Esophagus muscularis mucosa (tissue), 4 donors: ENCODE measurements around the gene CRYAA. TPM values are rescaled to one million over a fixed set of nuclear protein-coding genes. Genes with fewer than 3 reads are reported as not detected.

Source experiments
- DNase-seq: peaks from one replicate; pipeline ENCODE4 v3.0.0-alpha.2; 2017; ENCODE audit errors: extremely low spot score
- H3K27ac ChIP-seq, 4 donors: fragments of 200-600 bp; sonication (generic); replicated peaks in 1 of 4; 1 replicate in 3 of 4; 2 replicates in 1 of 4; pipeline ENCODE4 v1.5.1; 2016 to 2019; ENCODE audit warnings: mild to moderate bottlenecking in 1 of 4
- H3K27me3 ChIP-seq, 4 donors: fragments of 200-600 bp; sonication (generic); one replicate each; pipeline versions ENCODE4 v1.5.1 to v1.6.0; 2016 to 2019
- H3K36me3 ChIP-seq, 4 donors: fragments of 200-600 bp; sonication (generic); one replicate each; pipeline ENCODE4 v1.5.1; 2016 to 2019
- H3K4me1 ChIP-seq, 4 donors: fragments of 200-600 bp; sonication (generic); one replicate each; pipeline ENCODE4 v1.5.1; 2016 to 2019
- H3K4me3 ChIP-seq, 4 donors: fragments of 200-600 bp; sonication (generic); 1 replicate in 2 of 4; 2 replicates in 2 of 4; pipeline ENCODE4 v1.5.1; 2016 to 2019; ENCODE audit warnings: mild to moderate bottlenecking in 4 of 4, moderate library complexity in 1 of 4
- H3K9me3 ChIP-seq, 4 donors: fragments of 200-600 bp; sonication (generic); 1 replicate in 3 of 4; 2 replicates in 1 of 4; pipeline ENCODE4 v1.5.1; 2016 to 2019
- EP300 ChIP-seq: sonication (generic); formaldehyde crosslinking; IDR thresholded peaks from one replicate; pipeline ENCODE4 v1.6.1; 2017; ENCODE audit warnings: antibody characterized with exemption
- POLR2A ChIP-seq: fragments of 450-650 bp; IDR thresholded peaks from one replicate; pipeline ENCODE4 v1.6.1; 2017; ENCODE audit warnings: antibody characterized with exemption, moderate library complexity, mild to moderate bottlenecking, low read depth
- POLR2AphosphoS5 ChIP-seq, 2 donors: sonication (generic); formaldehyde crosslinking; IDR thresholded peaks; one replicate each; pipeline ENCODE4 v1.6.1; 2017; ENCODE audit warnings: antibody characterized with exemption in 2 of 2
- WGBS: methylation state at CpG from one replicate; pipeline ENCODE4 v1.1.5; 2018; 5-methylcytosine and 5-hydroxymethylcytosine counted together
- intact Hi-C: fragments of 100-400 bp; cut with DNase I; formaldehyde crosslinking; loops from one replicate; pipeline ENCODE4 v1.15.1; 2023
- total RNA-seq, 4 donors: library from RNA; depleted of rRNA; stranded (reverse); fragments of >200 nt; gene quantifications; one replicate each; pipeline versions ENCODE4 v1.1.0 to v1.2.1, GENCODE V29; 2016
- TF ChIP-seq, protein P1 (sequence below), 3 experiments: fragments of 200-600 bp in 2 of 3; fragments of 450-650 bp in 1 of 3; sonication (generic) in 2 of 3; IDR thresholded peaks; one replicate each; pipeline ENCODE4 v1.5.1; 2017 to 2019; ENCODE audit warnings: antibody characterized with exemption in 3 of 3, mild to moderate bottlenecking in 2 of 3, moderate library complexity in 1 of 3

CRYAA gene
- total RNA-seq, 4 donors from 2014 or later: not detected

DNA sequence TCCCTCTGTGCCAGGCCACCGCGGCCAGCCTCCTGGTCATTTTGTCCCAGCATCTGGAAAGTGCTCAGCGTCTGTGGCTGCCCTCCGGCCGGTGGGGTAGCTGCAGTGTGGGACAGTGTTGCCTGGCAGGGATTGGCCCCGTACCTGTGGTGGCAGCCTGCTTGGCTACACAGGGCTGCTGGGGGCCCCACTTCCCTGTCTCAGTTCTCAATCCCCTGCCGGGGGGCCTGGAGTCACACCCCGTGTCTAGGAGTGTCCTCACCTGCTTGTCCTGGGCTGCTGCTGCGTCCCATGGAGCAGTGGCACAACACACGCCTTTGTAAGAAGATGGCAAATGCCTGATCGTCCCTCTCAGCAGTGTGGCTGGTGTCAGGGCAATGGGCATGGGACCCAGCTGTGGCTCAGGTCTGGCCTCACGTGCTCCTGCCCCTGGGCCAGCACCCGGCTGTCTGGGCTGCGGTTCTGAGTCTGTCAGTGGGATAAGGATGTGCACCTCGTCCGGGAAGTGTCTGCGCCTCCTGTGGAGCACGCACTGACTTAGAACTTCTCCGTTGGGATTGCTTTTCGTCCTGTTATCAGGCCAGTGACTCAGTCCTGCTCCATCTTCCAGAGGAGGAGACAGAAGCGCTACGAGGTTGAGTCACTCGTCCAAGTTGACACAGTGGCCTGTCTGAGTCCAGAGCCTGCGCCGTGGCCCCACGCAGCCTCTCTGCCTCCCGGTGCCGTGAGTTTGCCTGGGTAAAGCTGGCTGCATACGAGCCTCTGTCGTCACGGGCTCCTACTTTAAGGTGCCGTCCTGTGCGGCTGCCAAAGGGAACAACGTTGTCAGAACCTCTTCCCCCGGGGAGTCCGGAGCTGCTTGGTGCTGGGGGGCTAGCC lies 41.0 kb downstream of the CRYAA start:
- TF ChIP-seq POLR2AphosphoS5 (IDR thresholded peaks at IDR 0.05) (no peak), EP300 (no peak), POLR2A (no peak)
- TF ChIP-seq, protein P1, sequence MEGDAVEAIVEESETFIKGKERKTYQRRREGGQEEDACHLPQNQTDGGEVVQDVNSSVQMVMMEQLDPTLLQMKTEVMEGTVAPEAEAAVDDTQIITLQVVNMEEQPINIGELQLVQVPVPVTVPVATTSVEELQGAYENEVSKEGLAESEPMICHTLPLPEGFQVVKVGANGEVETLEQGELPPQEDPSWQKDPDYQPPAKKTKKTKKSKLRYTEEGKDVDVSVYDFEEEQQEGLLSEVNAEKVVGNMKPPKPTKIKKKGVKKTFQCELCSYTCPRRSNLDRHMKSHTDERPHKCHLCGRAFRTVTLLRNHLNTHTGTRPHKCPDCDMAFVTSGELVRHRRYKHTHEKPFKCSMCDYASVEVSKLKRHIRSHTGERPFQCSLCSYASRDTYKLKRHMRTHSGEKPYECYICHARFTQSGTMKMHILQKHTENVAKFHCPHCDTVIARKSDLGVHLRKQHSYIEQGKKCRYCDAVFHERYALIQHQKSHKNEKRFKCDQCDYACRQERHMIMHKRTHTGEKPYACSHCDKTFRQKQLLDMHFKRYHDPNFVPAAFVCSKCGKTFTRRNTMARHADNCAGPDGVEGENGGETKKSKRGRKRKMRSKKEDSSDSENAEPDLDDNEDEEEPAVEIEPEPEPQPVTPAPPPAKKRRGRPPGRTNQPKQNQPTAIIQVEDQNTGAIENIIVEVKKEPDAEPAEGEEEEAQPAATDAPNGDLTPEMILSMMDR (IDR thresholded peaks at IDR 0.05): no peak
- peaks cover 0 to 33% (median 0%) of the 10 kb centered on the region in 4 donors for H3K27me3 ChIP-seq
- no peak overlapping the region for H3K27ac ChIP-seq
- H3K4me1 ChIP-seq: peaks cover 0 to 13% (median 7%) of the 10 kb centered on the region in 4 donors
- WGBS: 84% methylated on average over 6 of the region's 36 CpGs
- H3K9me3 ChIP-seq: no peaks in the 10 kb centered on the region
- intact Hi-C loops: no loop called here
- H3K36me3 ChIP-seq: no peaks in the 10 kb centered on the region
- H3K4me3 ChIP-seq: no peak overlapping the region
- DNase-seq: no peak

GRCh38 chr21:43210454-43211071 lies 41.8 kb downstream of the CRYAA start:
- 73% methylated on average over 6 of the region's 7 CpGs for WGBS
- no peaks in the 10 kb centered on the region for H3K9me3 ChIP-seq
- no peak overlapping the region for H3K27ac ChIP-seq
- intact Hi-C loops: no loop called here
- no peak for DNase-seq
- peaks cover 0 to 13% (median 7%) of the 10 kb centered on the region in 4 donors for H3K4me1 ChIP-seq
- H3K4me3 ChIP-seq: no peak overlapping the region
- no peaks in the 10 kb centered on the region for H3K36me3 ChIP-seq
- H3K27me3 ChIP-seq: peaks cover 0 to 33% (median 0%) of the 10 kb centered on the region in 4 donors
- TF ChIP-seq, protein P1 (IDR thresholded peaks at IDR 0.05): no peak
- TF ChIP-seq POLR2A: no peak

GRCh38 chr21:43211072-43211759 lies 42.4 kb downstream of the CRYAA start:
- intact Hi-C loops: no loop called here
- Histone ChIP-seq H3K4me1 (peaks cover 0 to 13% (median 7%) of the 10 kb centered on the region in 4 donors), H3K36me3 (no peaks in the 10 kb centered on the region), H3K27ac (no peak overlapping the region), H3K4me3 (no peak overlapping the region), H3K9me3 (no peaks in the 10 kb centered on the region), H3K27me3 (peaks cover 0 to 31% (median 0%) of the 10 kb centered on the region in 4 donors)
- WGBS: 74% methylated on average over 20 of the region's 21 CpGs
- TF ChIP-seq POLR2AphosphoS5 (IDR thresholded peaks at IDR 0.05) (no peak), EP300 (no peak), POLR2A (no peak)
- TF ChIP-seq, protein P1 (IDR thresholded peaks at IDR 0.05): peak in 1 of 3 experiments; percentile 31
- DNase-seq: no peak

DNA sequence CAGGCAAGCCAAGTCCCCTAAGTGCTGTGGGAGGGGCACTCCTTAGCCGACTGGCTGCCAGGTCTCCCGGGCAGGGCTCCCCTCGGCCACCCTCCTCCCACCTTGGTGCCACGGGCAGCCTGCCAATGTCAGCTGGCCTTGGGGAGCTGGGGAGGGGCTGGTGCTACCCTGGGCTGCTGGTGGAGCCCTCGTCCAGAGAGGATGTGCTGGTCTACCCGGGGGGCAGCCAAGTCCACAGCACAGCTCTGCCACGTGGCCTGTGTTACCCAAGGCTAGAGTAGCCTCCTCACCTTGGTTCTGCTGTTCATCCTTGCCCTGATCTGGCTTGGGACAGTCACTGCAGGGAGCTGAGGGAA lies 42.9 kb downstream of the CRYAA start:
- intact Hi-C loops: no loop called here
- peaks cover 0 to 13% (median 7%) of the 10 kb centered on the region in 4 donors for H3K4me1 ChIP-seq
- no peak for DNase-seq
- peaks cover 0 to 26% (median 0%) of the 10 kb centered on the region in 4 donors for H3K27me3 ChIP-seq
- 38% methylated on average over 6 of the region's 7 CpGs for WGBS
- no peak for TF ChIP-seq POLR2AphosphoS5 (IDR thresholded peaks at IDR 0.05)
- TF ChIP-seq EP300: no peak
- no peak for TF ChIP-seq POLR2A
- TF ChIP-seq, protein P1 (IDR thresholded peaks at IDR 0.05): no peak
- no peak overlapping the region for H3K27ac ChIP-seq
- H3K36me3 ChIP-seq: no peaks in the 10 kb centered on the region
- H3K9me3 ChIP-seq: no peaks in the 10 kb centered on the region
- no peak overlapping the region for H3K4me3 ChIP-seq

Other genes starting within 250 kb of the CRYAA start
- not detected for gene ERVH48-1, start 243.4 kb upstream of the CRYAA start, total RNA-seq
- 10 to 100 TPM; 10.3 to 18.7 (median 14.3) TPM for gene PKNOX1, start 194.4 kb upstream of the CRYAA start, total RNA-seq
- 10 to 100 TPM in 3 of 4 donors, 1 to 10 TPM in 1; 9.1 to 22.5 (median 11.3) TPM for gene CBS, start 93.2 kb upstream of the CRYAA start, total RNA-seq
- 10 to 100 TPM; 39.0 to 50.1 (median 45.1) TPM for gene U2AF1, start 61.4 kb upstream of the CRYAA start, total RNA-seq